ENCODE results near the gene HIGD1B. TPM values are rescaled to one million over a fixed set of nuclear protein-coding genes. Genes with fewer than 3 reads are reported as not detected.

The HIGD1B gene
- total and polyA plus RNA-seq, 5 donors: 1.6 to 10.3 (median 4.6) TPM

GRCh38 chr17:44840274-44840673 is 7.4 kb upstream of the HIGD1B start:
- 80% methylated on average over 4 of the region's 4 CpGs for WGBS
- intact Hi-C loops (cut with DNase I): loop anchor here in 1 of 4 donors (5.0 kb wide), 1 partner anchor 52 kb away; no protein-coding TSS in a partner anchor
- no peak overlapping the region for H3K4me3 ChIP-seq (ENCODE audit: low read length)
- no peaks in the 10 kb centered on the region for H3K27me3 ChIP-seq (ENCODE audit: control insufficient read depth, insufficient read depth)
- DNase-seq (no peak), ATAC-seq (no peak)
- no peaks in the 10 kb centered on the region for H3K9me3 ChIP-seq (ENCODE audit: control insufficient read depth, low read length)
- H3K4me1 ChIP-seq (ENCODE audit: control insufficient read depth, insufficient read depth, low read length): no peaks in the 10 kb centered on the region
- no peak overlapping the region for H3K27ac ChIP-seq (ENCODE audit: low read length)

GRCh38 chr17:44840936-44841335 is 6.7 kb upstream of the HIGD1B start:
- no peak overlapping the region for H3K4me3 ChIP-seq (ENCODE audit: low read length)
- intact Hi-C loops (cut with DNase I): loop anchor here in 1 of 4 donors (5.0 kb wide), 1 partner anchor 51 kb away; no protein-coding TSS in a partner anchor
- ATAC-seq (no peak), DNase-seq (no peak)
- H3K9me3 ChIP-seq (ENCODE audit: control insufficient read depth, low read length): no peaks in the 10 kb centered on the region
- no peaks in the 10 kb centered on the region for H3K27me3 ChIP-seq (ENCODE audit: control insufficient read depth, insufficient read depth)
- H3K4me1 ChIP-seq (ENCODE audit: control insufficient read depth, insufficient read depth, low read length): no peaks in the 10 kb centered on the region
- H3K27ac ChIP-seq (ENCODE audit: low read length): no peak overlapping the region
- WGBS: 84% methylated on average over 3 of the region's 3 CpGs

GRCh38 chr17:44842748-44843147 is 4.9 kb upstream of the HIGD1B start:
- Histone ChIP-seq H3K9me3 (ENCODE audit: control insufficient read depth, low read length) (no peaks in the 10 kb centered on the region), H3K4me3 (ENCODE audit: low read length) (no peak overlapping the region), H3K4me1 (ENCODE audit: control insufficient read depth, insufficient read depth, low read length) (no peaks in the 10 kb centered on the region), H3K27ac (ENCODE audit: low read length) (no peak overlapping the region), H3K27me3 (ENCODE audit: control insufficient read depth, insufficient read depth) (no peaks in the 10 kb centered on the region)
- DNase-seq: no peak
- 36% methylated on average over 5 of the region's 5 CpGs for WGBS
- peak; percentile 69 to 78 for ATAC-seq
- intact Hi-C loops (cut with DNase I): loop anchor here in 1 of 4 donors (5.0 kb wide), 1 partner anchor 50 kb away; no protein-coding TSS in a partner anchor

GRCh38 chr17:44844390-44844830 is 3.3 kb upstream of the HIGD1B start:
- H3K27ac ChIP-seq (ENCODE audit: low read length): no peak overlapping the region
- no peaks in the 10 kb centered on the region for H3K9me3 ChIP-seq (ENCODE audit: control insufficient read depth, low read length)
- no peak overlapping the region for H3K4me3 ChIP-seq (ENCODE audit: low read length)
- DNase-seq (peak in 1 of 3 donors; percentile 68), ATAC-seq (peak; percentile 40 to 46)
- no peaks in the 10 kb centered on the region for H3K4me1 ChIP-seq (ENCODE audit: control insufficient read depth, insufficient read depth, low read length)
- no peaks in the 10 kb centered on the region for H3K27me3 ChIP-seq (ENCODE audit: control insufficient read depth, insufficient read depth)
- 43% methylated on average over 1 of the region's 1 CpG for WGBS
- intact Hi-C loops (cut with DNase I): loop anchor here in 1 of 4 donors (5.0 kb wide), 1 partner anchor 48 kb away; no protein-coding TSS in a partner anchor

- DNase-seq (no peak), ATAC-seq (no peak)
- no peaks in the 10 kb centered on the region for H3K27me3 ChIP-seq (ENCODE audit: control insufficient read depth, insufficient read depth)
- intact Hi-C loops (cut with DNase I): no loop called here
- H3K4me1 ChIP-seq (ENCODE audit: control insufficient read depth, insufficient read depth, low read length): no peaks in the 10 kb centered on the region
- 78% methylated on average over 8 of the region's 8 CpGs for WGBS
- H3K27ac ChIP-seq (ENCODE audit: low read length): no peak overlapping the region
- H3K4me3 ChIP-seq (ENCODE audit: low read length): no peak overlapping the region
- no peaks in the 10 kb centered on the region for H3K9me3 ChIP-seq (ENCODE audit: control insufficient read depth, low read length)
Observed at GRCh38 chr17:44846206-44846605, 1.5 kb upstream of the HIGD1B start.

GRCh38 chr17:44848257-44848795 is 643 bp downstream of the HIGD1B start:
- DNase-seq (no peak), ATAC-seq (no peak)
- Histone ChIP-seq H3K4me1 (ENCODE audit: control insufficient read depth, insufficient read depth, low read length) (no peaks in the 10 kb centered on the region), H3K27me3 (ENCODE audit: control insufficient read depth, insufficient read depth) (no peaks in the 10 kb centered on the region), H3K9me3 (ENCODE audit: control insufficient read depth, low read length) (no peaks in the 10 kb centered on the region), H3K27ac (ENCODE audit: low read length) (peak overlapping the region; percentile 4), H3K4me3 (ENCODE audit: low read length) (no peak overlapping the region)
- WGBS: 67% methylated on average over 6 of the region's 6 CpGs
- intact Hi-C loops (cut with DNase I): no loop called here

- Histone ChIP-seq H3K4me3 (ENCODE audit: low read length) (no peak overlapping the region), H3K4me1 (ENCODE audit: control insufficient read depth, insufficient read depth, low read length) (no peaks in the 10 kb centered on the region), H3K27ac (ENCODE audit: low read length) (no peak overlapping the region), H3K9me3 (ENCODE audit: control insufficient read depth, low read length) (no peaks in the 10 kb centered on the region), H3K27me3 (ENCODE audit: control insufficient read depth, insufficient read depth) (no peaks in the 10 kb centered on the region)
- intact Hi-C loops (cut with DNase I): no loop called here
- WGBS: 92% methylated on average over 12 of the region's 12 CpGs
- no peak for ATAC-seq
- DNase-seq: no peak
Observed at GRCh38 chr17:44848961-44849489, 1.3 kb downstream of the HIGD1B start.

- no peaks in the 10 kb centered on the region for H3K27me3 ChIP-seq (ENCODE audit: control insufficient read depth, insufficient read depth)
- H3K27ac ChIP-seq (ENCODE audit: low read length): peak overlapping the region; percentile 21
- no peak overlapping the region for H3K4me3 ChIP-seq (ENCODE audit: low read length)
- no peak for DNase-seq
- no peak for ATAC-seq
- 81% methylated on average over 7 of the region's 7 CpGs for WGBS
- intact Hi-C loops (cut with DNase I): no loop called here
- no peaks in the 10 kb centered on the region for H3K9me3 ChIP-seq (ENCODE audit: control insufficient read depth, low read length)
- no peaks in the 10 kb centered on the region for H3K4me1 ChIP-seq (ENCODE audit: control insufficient read depth, insufficient read depth, low read length)
Observed at GRCh38 chr17:44850025-44850424, 2.3 kb downstream of the HIGD1B start.

GRCh38 chr17:44850612-44851011 is 2.9 kb downstream of the HIGD1B start:
- DNase-seq (peak in 1 of 3 donors; percentile 61), ATAC-seq (no peak)
- Histone ChIP-seq H3K4me3 (ENCODE audit: low read length) (no peak overlapping the region), H3K27me3 (ENCODE audit: control insufficient read depth, insufficient read depth) (no peaks in the 10 kb centered on the region), H3K27ac (ENCODE audit: low read length) (no peak overlapping the region), H3K9me3 (ENCODE audit: control insufficient read depth, low read length) (no peaks in the 10 kb centered on the region), H3K4me1 (ENCODE audit: control insufficient read depth, insufficient read depth, low read length) (no peaks in the 10 kb centered on the region)
- intact Hi-C loops (cut with DNase I): no loop called here
- WGBS: 67% methylated on average over 5 of the region's 5 CpGs

- Histone ChIP-seq H3K27ac (ENCODE audit: low read length) (no peak overlapping the region), H3K9me3 (ENCODE audit: control insufficient read depth, low read length) (no peaks in the 10 kb centered on the region), H3K27me3 (ENCODE audit: control insufficient read depth, insufficient read depth) (no peaks in the 10 kb centered on the region), H3K4me1 (ENCODE audit: control insufficient read depth, insufficient read depth, low read length) (no peaks in the 10 kb centered on the region), H3K4me3 (ENCODE audit: low read length) (no peak overlapping the region)
- intact Hi-C loops (cut with DNase I): no loop called here
- no peak for DNase-seq
- ATAC-seq: no peak
- WGBS: 94% methylated on average over 5 of the region's 5 CpGs
Observed at GRCh38 chr17:44854192-44854591, 6.5 kb downstream of the HIGD1B start.

GRCh38 chr17:44859701-44860100 is 12.0 kb downstream of the HIGD1B start:
- Histone ChIP-seq H3K27ac (ENCODE audit: low read length) (no peak overlapping the region), H3K4me1 (ENCODE audit: control insufficient read depth, insufficient read depth, low read length) (no peaks in the 10 kb centered on the region), H3K27me3 (ENCODE audit: control insufficient read depth, insufficient read depth) (no peaks in the 10 kb centered on the region), H3K9me3 (ENCODE audit: control insufficient read depth, low read length) (no peaks in the 10 kb centered on the region), H3K4me3 (ENCODE audit: low read length) (no peak overlapping the region)
- intact Hi-C loops (cut with DNase I): loop anchor here in 1 of 4 donors (5.0 kb wide), 1 partner anchor 82 kb away; no protein-coding TSS in a partner anchor
- ATAC-seq (no peak), DNase-seq (no peak)
- 83% methylated on average over 5 of the region's 5 CpGs for WGBS
